ENCODE data around the gene H2AZ2. TPM values are rescaled to one million over a fixed set of nuclear protein-coding genes. Genes with fewer than 3 reads are reported as not detected.

Gene H2AZ2
- 10 to 100 TPM; 55.1 to 85.2 (median 75.7) TPM for total RNA-seq

DNA sequence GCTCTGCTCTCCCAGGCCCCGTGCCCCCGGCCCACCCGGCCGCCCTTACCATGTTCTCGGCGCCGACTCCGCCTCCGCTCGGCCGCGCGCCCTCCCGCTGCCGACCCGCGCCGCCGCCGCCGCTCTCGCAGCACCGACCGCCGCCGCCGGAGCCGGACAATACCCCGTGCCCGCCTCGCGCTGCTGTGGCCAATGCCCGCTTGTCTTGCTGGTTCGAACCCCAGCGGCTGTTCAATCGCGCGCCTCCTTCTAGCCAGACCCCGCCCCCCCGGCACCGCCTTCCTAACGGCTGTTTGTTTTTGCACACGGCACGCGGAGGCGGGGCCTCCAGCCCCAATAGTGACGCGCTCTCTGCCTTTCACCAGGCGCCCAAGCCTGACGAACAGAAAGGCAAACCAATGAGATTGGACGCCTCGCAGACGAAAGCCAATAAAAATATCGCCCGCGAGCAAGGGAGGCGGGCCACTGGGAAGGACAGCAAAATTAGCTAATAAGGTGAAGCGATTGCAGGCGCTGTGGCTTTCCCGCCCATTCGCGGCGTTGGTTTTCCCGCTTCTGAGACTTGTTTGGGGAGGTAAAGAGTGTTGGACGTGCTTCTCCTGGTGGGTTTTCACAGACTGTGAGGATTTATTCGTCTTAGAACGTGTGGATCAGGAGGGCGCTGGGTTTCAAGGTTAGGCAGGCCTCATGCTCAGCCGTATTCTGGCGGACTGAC, at the start of gene H2AZ2:
Gene H2AZ2 (minus strand): TSS at position 168 of the 715 bp plus-strand sequence. CDS start 116 bp downstream, at position 52.
- TF ChIP-seq POLR2A (IDR thresholded peaks at IDR 0.05) (peak in 1 of 2 donors; percentile 90), POLR2AphosphoS5 (IDR thresholded peaks at IDR 0.05) (peak in 2 of 3 donors; percentile 30 to 89), EP300 (IDR thresholded peaks at IDR 0.05) (no peak)
- TF ChIP-seq, protein P1, sequence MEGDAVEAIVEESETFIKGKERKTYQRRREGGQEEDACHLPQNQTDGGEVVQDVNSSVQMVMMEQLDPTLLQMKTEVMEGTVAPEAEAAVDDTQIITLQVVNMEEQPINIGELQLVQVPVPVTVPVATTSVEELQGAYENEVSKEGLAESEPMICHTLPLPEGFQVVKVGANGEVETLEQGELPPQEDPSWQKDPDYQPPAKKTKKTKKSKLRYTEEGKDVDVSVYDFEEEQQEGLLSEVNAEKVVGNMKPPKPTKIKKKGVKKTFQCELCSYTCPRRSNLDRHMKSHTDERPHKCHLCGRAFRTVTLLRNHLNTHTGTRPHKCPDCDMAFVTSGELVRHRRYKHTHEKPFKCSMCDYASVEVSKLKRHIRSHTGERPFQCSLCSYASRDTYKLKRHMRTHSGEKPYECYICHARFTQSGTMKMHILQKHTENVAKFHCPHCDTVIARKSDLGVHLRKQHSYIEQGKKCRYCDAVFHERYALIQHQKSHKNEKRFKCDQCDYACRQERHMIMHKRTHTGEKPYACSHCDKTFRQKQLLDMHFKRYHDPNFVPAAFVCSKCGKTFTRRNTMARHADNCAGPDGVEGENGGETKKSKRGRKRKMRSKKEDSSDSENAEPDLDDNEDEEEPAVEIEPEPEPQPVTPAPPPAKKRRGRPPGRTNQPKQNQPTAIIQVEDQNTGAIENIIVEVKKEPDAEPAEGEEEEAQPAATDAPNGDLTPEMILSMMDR (IDR thresholded peaks at IDR 0.05) = no peak
- DNase-seq (ENCODE audit: low spot score in 2 of 2) = peak; percentile 100
- no peaks in the 10 kb centered on the region for H3K36me3 ChIP-seq
- peak within 1 kb of the TSS; percentile 79 for H3K4me3 ChIP-seq
- H3K27ac ChIP-seq = peak within 1 kb of the TSS; percentile 96
- no peaks in the 10 kb centered on the region for H3K27me3 ChIP-seq
- H3K4me1 ChIP-seq = peaks cover 30% of the 10 kb centered on the region
- under 1% methylated on average over 30 of the region's 70 CpGs for WGBS
- no peaks in the 10 kb centered on the region for H3K9me3 ChIP-seq

DNA sequence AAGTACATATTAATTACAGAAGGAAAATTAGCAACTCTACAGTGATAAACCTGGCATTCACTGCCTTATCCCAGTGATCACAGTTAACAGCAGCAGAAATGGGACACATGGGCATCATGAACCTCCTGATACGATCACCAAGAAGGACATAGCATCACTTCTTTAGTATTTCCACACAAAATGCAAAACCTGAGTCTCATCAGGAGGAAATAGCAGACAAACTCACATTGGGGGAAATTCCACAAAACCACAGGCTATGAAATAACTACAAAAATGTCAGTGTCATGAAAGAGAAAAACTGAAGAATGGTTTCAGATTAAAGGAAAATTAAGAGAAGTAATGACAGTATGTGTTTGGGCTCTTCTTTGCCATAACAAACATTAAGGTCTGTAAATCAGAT, 49.4 kb upstream of the H2AZ2 start:
- Histone ChIP-seq H3K27me3 (no peaks in the 10 kb centered on the region), H3K4me3 (no peak overlapping the region)
- TF ChIP-seq POLR2AphosphoS5 (IDR thresholded peaks at IDR 0.05) = no peak
- no peak for TF ChIP-seq POLR2A (IDR thresholded peaks at IDR 0.05)
- TF ChIP-seq EP300 (IDR thresholded peaks at IDR 0.05) = no peak

DNA sequence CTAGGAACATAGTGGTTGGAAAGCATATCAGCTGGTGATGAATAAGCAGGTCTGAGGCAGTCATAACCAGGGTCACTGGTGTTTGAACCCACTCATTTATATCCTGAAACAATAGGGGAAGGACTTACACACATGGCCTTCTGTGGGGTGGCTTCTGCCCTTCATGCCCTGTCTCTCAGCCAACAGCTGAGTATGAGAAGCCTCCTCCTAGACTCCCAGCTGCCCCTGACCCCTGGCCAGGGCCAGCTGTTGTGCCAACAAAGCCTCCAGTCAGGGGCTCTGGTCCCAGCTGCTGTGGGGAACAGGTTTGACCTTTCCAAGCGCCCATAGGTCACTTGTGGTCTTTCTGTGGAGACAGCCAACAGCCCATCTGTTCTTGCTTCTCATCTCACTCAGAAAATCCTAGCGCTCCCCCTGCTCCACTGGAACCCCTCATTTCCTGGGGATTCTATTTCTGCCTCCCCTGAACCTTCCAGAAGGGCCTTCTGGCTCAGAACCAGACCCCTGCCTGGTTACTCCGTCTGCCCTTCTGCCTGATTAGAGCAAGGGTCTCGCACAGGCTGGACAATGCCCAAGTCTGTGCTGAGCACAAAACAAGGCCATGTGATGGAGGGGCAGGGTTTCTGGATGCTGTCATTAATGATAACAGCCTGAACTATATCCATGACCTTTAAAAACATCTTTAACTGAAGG, 47.1 kb upstream of the H2AZ2 start:
- Histone ChIP-seq H3K27me3 (no peaks in the 10 kb centered on the region), H3K36me3 (no peaks in the 10 kb centered on the region), H3K4me1 (peaks cover 3% of the 10 kb centered on the region), H3K9me3 (no peaks in the 10 kb centered on the region), H3K27ac (no peak overlapping the region), H3K4me3 (no peak overlapping the region)
- WGBS = 85% methylated on average over 4 of the region's 4 CpGs
- TF ChIP-seq EP300 (IDR thresholded peaks at IDR 0.05) (no peak), POLR2A (IDR thresholded peaks at IDR 0.05) (no peak), POLR2AphosphoS5 (IDR thresholded peaks at IDR 0.05) (no peak)
- TF ChIP-seq, protein P1 (IDR thresholded peaks at IDR 0.05) = no peak
- DNase-seq (ENCODE audit: low spot score in 2 of 2) = no peak

More for the DNA sequence above, 49.4 kb upstream of the H2AZ2 start:
- no peak overlapping the region for H3K27ac ChIP-seq
- no peaks in the 10 kb centered on the region for H3K36me3 ChIP-seq
- peaks cover 3% of the 10 kb centered on the region for H3K4me1 ChIP-seq
- H3K9me3 ChIP-seq = no peaks in the 10 kb centered on the region
- WGBS = 67% methylated on average over 1 of the region's 1 CpG
- no peak for DNase-seq (ENCODE audit: low spot score in 2 of 2)

DNA sequence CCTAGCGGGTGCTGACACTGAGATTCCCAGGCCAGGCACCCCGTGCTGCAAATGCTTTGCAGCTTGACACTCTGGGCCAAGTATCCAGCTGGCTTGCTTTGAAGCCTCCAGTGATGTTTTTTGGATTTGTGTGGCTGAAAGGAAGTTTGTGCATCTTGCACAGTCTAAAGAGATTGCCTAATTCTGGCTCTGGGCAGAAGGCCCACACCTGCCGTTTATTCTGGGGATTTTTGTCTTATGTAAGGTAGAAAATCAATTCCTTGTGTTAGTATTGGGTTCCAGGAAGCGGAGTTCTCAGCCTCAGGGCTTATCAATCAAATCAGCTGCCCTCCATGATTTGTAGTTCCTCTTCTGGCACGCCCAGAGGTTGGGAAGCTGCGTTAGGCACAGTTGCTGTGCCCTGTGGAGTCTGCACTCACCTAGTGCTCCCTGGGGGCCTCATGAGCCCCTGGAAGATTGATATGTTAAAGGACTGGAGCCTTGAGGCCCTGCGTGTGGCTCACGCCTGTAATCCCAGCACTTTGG, 45.9 kb upstream of the H2AZ2 start:
- no peaks in the 10 kb centered on the region for H3K36me3 ChIP-seq
- peaks cover 3% of the 10 kb centered on the region for H3K4me1 ChIP-seq
- no peak for TF ChIP-seq POLR2A (IDR thresholded peaks at IDR 0.05)
- peak in 1 of 2 donors; percentile 27 for DNase-seq (ENCODE audit: low spot score in 2 of 2)
- no peaks in the 10 kb centered on the region for H3K9me3 ChIP-seq
- no peak overlapping the region for H3K27ac ChIP-seq
- 41% methylated on average over 5 of the region's 8 CpGs for whole genome bisulfite sequencing
- no peak overlapping the region for H3K4me3 ChIP-seq
- H3K27me3 ChIP-seq = no peaks in the 10 kb centered on the region

DNA sequence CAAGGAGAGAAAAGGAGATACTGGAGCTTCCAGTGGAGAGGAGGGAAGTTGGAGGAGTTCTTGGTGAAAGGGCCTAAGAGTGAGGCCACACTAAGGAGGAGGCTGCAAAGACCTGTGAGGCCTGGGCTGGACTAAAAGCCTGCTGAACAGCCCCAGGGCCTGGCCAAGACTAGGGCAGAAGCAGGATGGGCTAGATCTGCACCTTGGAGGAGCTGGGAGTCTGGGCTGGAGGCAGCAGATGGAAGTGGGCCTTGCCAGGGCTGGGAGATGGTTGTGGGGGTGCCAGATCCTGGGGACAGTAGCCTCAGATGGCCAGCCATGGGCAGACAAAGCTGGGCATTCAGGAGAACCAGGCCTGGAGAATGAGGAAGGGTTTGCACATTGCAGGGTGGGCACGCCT, 43.9 kb upstream of the H2AZ2 start:
- peak in 1 of 2 donors; percentile 40 for DNase-seq (ENCODE audit: low spot score in 2 of 2)
- no peaks in the 10 kb centered on the region for H3K36me3 ChIP-seq
- H3K27me3 ChIP-seq = no peaks in the 10 kb centered on the region
- no peak overlapping the region for H3K27ac ChIP-seq
- TF ChIP-seq EP300 (IDR thresholded peaks at IDR 0.05) (no peak), POLR2AphosphoS5 (IDR thresholded peaks at IDR 0.05) (no peak)
- TF ChIP-seq, protein P1 (IDR thresholded peaks at IDR 0.05) = no peak
- H3K9me3 ChIP-seq = no peaks in the 10 kb centered on the region
- H3K4me3 ChIP-seq = no peak overlapping the region
- WGBS = 79% methylated on average over 1 of the region's 1 CpG
- peaks cover 3% of the 10 kb centered on the region for H3K4me1 ChIP-seq

DNA sequence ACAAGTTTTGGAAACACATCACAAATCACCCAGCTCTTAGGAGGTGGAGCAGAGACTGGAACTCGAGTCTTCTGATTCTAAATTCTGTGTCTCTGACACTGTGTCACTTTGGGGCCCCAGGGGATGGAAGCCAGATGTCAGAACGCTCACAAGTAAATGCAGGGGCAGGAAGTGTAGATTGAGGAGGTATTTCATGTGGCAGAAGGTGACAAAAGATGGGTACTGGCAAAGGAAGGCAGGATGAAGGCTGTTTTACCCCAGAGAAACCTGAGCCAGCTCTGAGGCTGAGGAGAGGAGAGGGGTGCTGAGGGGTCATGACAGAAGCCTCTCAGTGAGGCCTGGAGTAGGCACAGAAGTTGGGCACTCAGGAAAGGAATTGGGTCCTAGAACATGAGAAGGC, 43.5 kb upstream of the H2AZ2 start:
- no peak for DNase-seq (ENCODE audit: low spot score in 2 of 2)
- no peak overlapping the region for H3K27ac ChIP-seq

More for the DNA sequence above, 43.5 kb upstream of the H2AZ2 start:
- 48% methylated on average over 2 of the region's 2 CpGs for WGBS
- Histone ChIP-seq H3K27me3 (no peaks in the 10 kb centered on the region), H3K4me3 (no peak overlapping the region), H3K9me3 (no peaks in the 10 kb centered on the region), H3K4me1 (peaks cover 8% of the 10 kb centered on the region), H3K36me3 (no peaks in the 10 kb centered on the region)
- TF ChIP-seq, protein P1 (IDR thresholded peaks at IDR 0.05) = no peak
- TF ChIP-seq POLR2A (IDR thresholded peaks at IDR 0.05) (no peak), EP300 (IDR thresholded peaks at IDR 0.05) (no peak), POLR2AphosphoS5 (IDR thresholded peaks at IDR 0.05) (no peak)

Data from suprapubic skin (tissue), 4 donors.